ENCODE results near the gene XRCC5. TPM values are rescaled to one million over a fixed set of nuclear protein-coding genes. Genes with fewer than 3 reads are reported as not detected.
A peak's percentile ranks its signal among the peaks of the same experiment; 100 is the strongest.

The XRCC5 gene
- total RNA-seq, 1 experiment from 2014 or later: 618 TPM

- Histone ChIP-seq H3K4me2 (ENCODE audit: insufficient read depth, insufficient read length, low read length) (no peak overlapping the region), H4K20me1 (ENCODE audit: control insufficient read depth, insufficient read depth, insufficient read length) (no peaks in the 10 kb centered on the region), H3K23ac (ENCODE audit: insufficient read length, low read depth, low read length) (no peak overlapping the region), H3K9ac (ENCODE audit: extremely low read depth, insufficient read length, low read length) (no peak overlapping the region), H2BK20ac (ENCODE audit: low read depth, low read length, poor library complexity, severe bottlenecking) (no peak overlapping the region), H3T11ph (ENCODE audit: low read length) (no peak overlapping the region), H4K8ac (replicated peaks; ENCODE audit: insufficient read length, low read depth, low read length) (no peak overlapping the region), H3K27ac (ENCODE audit: insufficient read length, low read depth, low read length) (no peak overlapping the region), H3K18ac (ENCODE audit: insufficient read length, low read depth, low read length) (no peak overlapping the region), H2AK5ac (ENCODE audit: insufficient read length, low read length) (no peak overlapping the region), H2BK15ac (ENCODE audit: low read depth, low read length) (no peak overlapping the region), H3K27me3 (ENCODE audit: insufficient read depth, low read length) (no peaks in the 10 kb centered on the region), H3K14ac (ENCODE audit: insufficient read depth, low read length) (no peak overlapping the region), H2BK12ac (ENCODE audit: insufficient read length, low read depth, low read length) (no peak overlapping the region), H3K23me2 (ENCODE audit: insufficient read length, low read depth, low read length, poor library complexity, severe bottlenecking) (no peaks in the 10 kb centered on the region), H4K91ac (ENCODE audit: insufficient read length, low read depth, low read length) (no peak overlapping the region), H2BK5ac (ENCODE audit: insufficient read length, low read length) (no peak overlapping the region), H4K5ac (ENCODE audit: insufficient read length, low read depth, low read length) (no peak overlapping the region), H3K4me1 (ENCODE audit: insufficient read depth, low read length) (no peaks in the 10 kb centered on the region), H3K79me2 (ENCODE audit: insufficient read depth, low read length) (0 out of 2 replicates have a peak, but pooled peaks cover 1% of the 10 kb centered on the region), H3K4ac (ENCODE audit: low read depth, low read length) (no peak overlapping the region), H3K56ac (ENCODE audit: insufficient read length, low read depth, low read length) (no peak overlapping the region), H3K79me1 (ENCODE audit: insufficient read depth, low read depth, low read length, poor library complexity, severe bottlenecking) (peaks cover 2% of the 10 kb centered on the region), H3K9me3 (ENCODE audit: control insufficient read depth, low read depth, low read length) (no peaks in the 10 kb centered on the region), H2AFZ (ENCODE audit: low read length) (no peak overlapping the region), H2BK120ac (ENCODE audit: low read depth, low read length, poor library complexity, severe bottlenecking) (no peak overlapping the region)
- no peak for DNase-seq
- no peak for TF ChIP-seq CTCF (conservative IDR thresholded peaks at IDR 0.05)
- Mint-ChIP-seq H3K4me3 (no peak overlapping the region), H3K27me3 (ENCODE audit: low read depth) (no peaks in the 10 kb centered on the region; the same call in 1 of the 2 replicates), H3K27ac (peak overlapping the region; percentile 24 to 86 (median 80); a peak in 5 of 7 replicates), H3K36me3 (ENCODE audit: insufficient read depth in 1 of 3, low read depth in 3 of 3) (peaks cover 46 to 93% (median 88%) of the 10 kb centered on the region in 3 experiments; a peak in 6 of 7 replicates), H3K4me1 (no peaks in the 10 kb centered on the region), H3K9me3 (no peaks in the 10 kb centered on the region)
- WGBS (ENCODE audit: extremely low coverage, insufficient read length, low lambda C conversion rate): no CpG with 5 or more reads among the region's 13 CpGs
These were observed 47.7 kb downstream of the XRCC5 start for GRCh38 chr2:216156822-216157221.
